ENCODE results near the gene VCL. TPM values are rescaled to one million over a fixed set of nuclear protein-coding genes. Genes with fewer than 3 reads are reported as not detected.

VCL gene
- total and polyA plus RNA-seq, 4 donors, result 4.3 to 37.8 (median 17.3) TPM

DNA sequence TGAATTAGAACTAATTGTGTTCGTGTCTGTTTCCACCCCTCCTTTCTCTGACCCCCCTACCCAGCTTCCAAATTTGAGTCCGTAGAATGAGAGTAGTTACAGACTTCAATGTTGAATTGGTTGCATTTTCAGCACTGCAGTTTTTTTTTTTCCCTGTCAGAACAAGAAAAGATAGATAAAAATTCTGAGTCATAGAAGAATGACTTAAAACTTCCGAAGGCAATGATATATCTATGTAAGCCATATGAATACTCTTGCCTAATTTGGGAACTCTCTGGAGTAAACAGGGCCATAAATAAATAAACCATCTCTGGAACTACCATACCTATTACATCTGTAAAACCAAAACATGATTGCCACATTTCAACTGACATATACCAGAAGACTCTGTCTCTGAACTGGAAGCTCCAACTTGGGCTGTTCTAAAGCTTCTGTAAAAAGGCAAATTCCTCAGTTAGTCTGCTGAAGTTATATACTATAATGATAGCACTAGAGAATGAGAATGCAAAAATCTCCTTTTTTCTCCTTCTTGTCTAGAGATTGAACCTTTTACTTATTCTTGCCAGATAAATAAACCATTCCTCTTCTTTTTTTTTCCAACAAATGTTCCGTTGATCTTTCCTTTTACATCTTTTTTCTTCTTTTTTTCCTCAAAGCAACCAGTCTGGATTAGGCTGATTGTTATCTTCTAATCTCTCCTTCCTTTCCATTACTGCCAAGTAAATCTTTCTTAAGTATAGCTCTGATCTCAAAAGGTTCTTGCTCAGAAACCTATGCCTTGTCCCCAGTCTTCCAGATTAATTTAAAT lies 23.5 kb downstream of the VCL start:
- no peaks in the 10 kb centered on the region for H3K9me3 ChIP-seq (ENCODE audit: control insufficient read depth in 4 of 4, low read length in 3 of 4)
- peaks cover 0 to 19% (median 10%) of the 10 kb centered on the region in 4 donors for H3K4me1 ChIP-seq (ENCODE audit: control insufficient read depth in 4 of 4, insufficient read depth in 4 of 4, low read length in 3 of 4)
- H3K9ac ChIP-seq (ENCODE audit: low read depth in 1 of 2, low read length in 2 of 2), result no peak overlapping the region
- no peaks in the 10 kb centered on the region for H3K27me3 ChIP-seq (ENCODE audit: control insufficient read depth in 4 of 4, insufficient read depth in 4 of 4, low read length in 3 of 4)
- TF ChIP-seq, protein P1, sequence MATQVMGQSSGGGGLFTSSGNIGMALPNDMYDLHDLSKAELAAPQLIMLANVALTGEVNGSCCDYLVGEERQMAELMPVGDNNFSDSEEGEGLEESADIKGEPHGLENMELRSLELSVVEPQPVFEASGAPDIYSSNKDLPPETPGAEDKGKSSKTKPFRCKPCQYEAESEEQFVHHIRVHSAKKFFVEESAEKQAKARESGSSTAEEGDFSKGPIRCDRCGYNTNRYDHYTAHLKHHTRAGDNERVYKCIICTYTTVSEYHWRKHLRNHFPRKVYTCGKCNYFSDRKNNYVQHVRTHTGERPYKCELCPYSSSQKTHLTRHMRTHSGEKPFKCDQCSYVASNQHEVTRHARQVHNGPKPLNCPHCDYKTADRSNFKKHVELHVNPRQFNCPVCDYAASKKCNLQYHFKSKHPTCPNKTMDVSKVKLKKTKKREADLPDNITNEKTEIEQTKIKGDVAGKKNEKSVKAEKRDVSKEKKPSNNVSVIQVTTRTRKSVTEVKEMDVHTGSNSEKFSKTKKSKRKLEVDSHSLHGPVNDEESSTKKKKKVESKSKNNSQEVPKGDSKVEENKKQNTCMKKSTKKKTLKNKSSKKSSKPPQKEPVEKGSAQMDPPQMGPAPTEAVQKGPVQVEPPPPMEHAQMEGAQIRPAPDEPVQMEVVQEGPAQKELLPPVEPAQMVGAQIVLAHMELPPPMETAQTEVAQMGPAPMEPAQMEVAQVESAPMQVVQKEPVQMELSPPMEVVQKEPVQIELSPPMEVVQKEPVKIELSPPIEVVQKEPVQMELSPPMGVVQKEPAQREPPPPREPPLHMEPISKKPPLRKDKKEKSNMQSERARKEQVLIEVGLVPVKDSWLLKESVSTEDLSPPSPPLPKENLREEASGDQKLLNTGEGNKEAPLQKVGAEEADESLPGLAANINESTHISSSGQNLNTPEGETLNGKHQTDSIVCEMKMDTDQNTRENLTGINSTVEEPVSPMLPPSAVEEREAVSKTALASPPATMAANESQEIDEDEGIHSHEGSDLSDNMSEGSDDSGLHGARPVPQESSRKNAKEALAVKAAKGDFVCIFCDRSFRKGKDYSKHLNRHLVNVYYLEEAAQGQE (IDR thresholded peaks at IDR 0.05), result no peak
- TF ChIP-seq, protein P2, sequence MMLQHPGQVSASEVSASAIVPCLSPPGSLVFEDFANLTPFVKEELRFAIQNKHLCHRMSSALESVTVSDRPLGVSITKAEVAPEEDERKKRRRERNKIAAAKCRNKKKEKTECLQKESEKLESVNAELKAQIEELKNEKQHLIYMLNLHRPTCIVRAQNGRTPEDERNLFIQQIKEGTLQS (IDR thresholded peaks at IDR 0.05), result no peak
- TF ChIP-seq FOXA2 (IDR thresholded peaks at IDR 0.05) (no peak), FOXA1 (IDR thresholded peaks at IDR 0.05) (no peak), EGR1 (IDR thresholded peaks at IDR 0.05; ENCODE audit: low read depth in 2 of 2) (no peak), SP1 (IDR thresholded peaks at IDR 0.05) (no peak), GABPA (IDR thresholded peaks at IDR 0.05 in 1 of 2, conservative IDR thresholded peaks at IDR 0.05 in 1 of 2) (no peak), RXRA (IDR thresholded peaks at IDR 0.05) (no peak)
- TF ChIP-seq, protein P3, sequence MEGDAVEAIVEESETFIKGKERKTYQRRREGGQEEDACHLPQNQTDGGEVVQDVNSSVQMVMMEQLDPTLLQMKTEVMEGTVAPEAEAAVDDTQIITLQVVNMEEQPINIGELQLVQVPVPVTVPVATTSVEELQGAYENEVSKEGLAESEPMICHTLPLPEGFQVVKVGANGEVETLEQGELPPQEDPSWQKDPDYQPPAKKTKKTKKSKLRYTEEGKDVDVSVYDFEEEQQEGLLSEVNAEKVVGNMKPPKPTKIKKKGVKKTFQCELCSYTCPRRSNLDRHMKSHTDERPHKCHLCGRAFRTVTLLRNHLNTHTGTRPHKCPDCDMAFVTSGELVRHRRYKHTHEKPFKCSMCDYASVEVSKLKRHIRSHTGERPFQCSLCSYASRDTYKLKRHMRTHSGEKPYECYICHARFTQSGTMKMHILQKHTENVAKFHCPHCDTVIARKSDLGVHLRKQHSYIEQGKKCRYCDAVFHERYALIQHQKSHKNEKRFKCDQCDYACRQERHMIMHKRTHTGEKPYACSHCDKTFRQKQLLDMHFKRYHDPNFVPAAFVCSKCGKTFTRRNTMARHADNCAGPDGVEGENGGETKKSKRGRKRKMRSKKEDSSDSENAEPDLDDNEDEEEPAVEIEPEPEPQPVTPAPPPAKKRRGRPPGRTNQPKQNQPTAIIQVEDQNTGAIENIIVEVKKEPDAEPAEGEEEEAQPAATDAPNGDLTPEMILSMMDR (IDR thresholded peaks at IDR 0.05; ENCODE audit: low read depth, low read length, missing input control), result no peak
- no peak overlapping the region for H3K27ac ChIP-seq (ENCODE audit: low read depth in 1 of 2, low read length in 2 of 2)
- DNase-seq (ENCODE audit: low spot score), result no peak
- H3K4me3 ChIP-seq (ENCODE audit: low read depth in 1 of 3, low read length in 3 of 3), result no peak overlapping the region
- 73% methylated on average over 4 of the region's 4 CpGs for WGBS
- no peaks in the 10 kb centered on the region for H3K36me3 ChIP-seq (ENCODE audit: control insufficient read depth in 4 of 4, insufficient read depth in 3 of 4, low read depth in 1 of 4, low read length in 3 of 4)

DNA sequence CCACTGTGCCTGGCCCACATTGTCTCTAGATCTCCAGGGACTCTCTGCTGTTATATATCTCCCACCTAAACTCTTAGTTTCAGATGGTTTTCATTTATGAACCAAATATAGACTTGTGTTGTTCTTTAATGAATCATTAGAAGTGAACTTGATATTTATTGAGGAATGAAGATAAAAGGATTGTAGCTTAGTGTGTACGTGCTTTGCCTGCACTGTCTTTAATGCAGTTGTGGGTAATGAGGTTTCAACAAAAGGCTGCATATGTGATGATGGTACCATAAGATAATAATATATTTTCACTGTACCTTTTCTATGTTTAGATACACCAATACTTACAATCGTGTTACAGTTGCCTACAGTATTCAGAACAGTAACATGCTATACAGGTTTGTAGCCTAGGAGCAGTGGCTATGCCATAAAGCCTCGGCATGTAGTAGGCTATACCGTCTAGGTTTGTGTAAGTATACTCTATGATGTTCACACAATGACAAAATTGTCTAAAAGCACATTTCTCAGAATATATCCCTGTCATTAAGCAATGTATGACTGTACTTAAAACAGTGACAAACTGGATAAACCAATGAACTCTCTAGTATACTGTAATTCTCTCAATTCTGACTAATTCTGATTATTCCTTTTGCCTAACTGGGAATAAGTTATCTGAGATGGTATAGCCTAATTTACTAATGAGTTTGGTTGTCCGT lies 25.2 kb downstream of the VCL start:
- no peak for DNase-seq (ENCODE audit: low spot score)
- Histone ChIP-seq H3K4me3 (ENCODE audit: low read depth in 1 of 3, low read length in 3 of 3) (no peak overlapping the region), H3K27ac (ENCODE audit: low read depth in 1 of 2, low read length in 2 of 2) (no peak overlapping the region), H3K4me1 (ENCODE audit: control insufficient read depth in 4 of 4, insufficient read depth in 4 of 4, low read length in 3 of 4) (peaks cover 0 to 20% (median 10%) of the 10 kb centered on the region in 4 donors), H3K9me3 (ENCODE audit: control insufficient read depth in 4 of 4, low read length in 3 of 4) (no peaks in the 10 kb centered on the region), H3K27me3 (ENCODE audit: control insufficient read depth in 4 of 4, insufficient read depth in 4 of 4, low read length in 3 of 4) (no peaks in the 10 kb centered on the region), H3K36me3 (ENCODE audit: control insufficient read depth in 4 of 4, insufficient read depth in 3 of 4, low read depth in 1 of 4, low read length in 3 of 4) (no peaks in the 10 kb centered on the region), H3K9ac (ENCODE audit: low read depth in 1 of 2, low read length in 2 of 2) (no peak overlapping the region)
- TF ChIP-seq RXRA (IDR thresholded peaks at IDR 0.05), result no peak
- TF ChIP-seq, protein P1 (IDR thresholded peaks at IDR 0.05), result no peak
- 75% methylated on average over 5 of the region's 5 CpGs for WGBS
